Calu3 (cell line): ENCODE results near the gene PRG3. TPM values are rescaled to one million over a fixed set of nuclear protein-coding genes. Genes with fewer than 3 reads are reported as not detected.
A peak's percentile ranks its signal among the peaks of the same experiment; 100 is the strongest.
"Not testable (repeated sequence)": the region's sequence is repeated elsewhere in the genome, so short reads cannot be mapped to it uniquely, and the experiment has no call there.

Experiments
- BruUV-seq: library from RNA; stranded (reverse); fragments of 400-500 nt; replicated peaks from 2 replicates; lab custom pipeline; 2021; lab: Mats Ljungman, UMichigan
- CTCF ChIA-PET: fragments of 300-600 bp; sonication (Branson Sonifier 250); formaldehyde crosslinking; loops from one replicate; lab custom pipeline; 2022; ENCODE audit warnings: antibody characterized with exemption; lab: Charles Lee
- DNase-seq: peaks from one replicate; pipeline ENCODE4 v3.0.0; 2022
- H3K27ac Mint-ChIP-seq: one replicate; pipeline ENCODE4 v1.8.0; 2022; ENCODE audit warnings: mixed read lengths; ENCODE audit not compliant: unreplicated experiment
- H3K27me3 Mint-ChIP-seq: one replicate; pipeline ENCODE4 v1.8.0; 2022; ENCODE audit warnings: mixed read lengths; ENCODE audit not compliant: unreplicated experiment
- H3K36me3 Mint-ChIP-seq: one replicate; pipeline ENCODE4 v1.8.0; 2022; ENCODE audit warnings: mild to moderate bottlenecking, moderate library complexity, mixed read lengths; ENCODE audit not compliant: insufficient read depth, unreplicated experiment
- H3K4me1 Mint-ChIP-seq: one replicate; pipeline ENCODE4 v1.8.0; 2022; ENCODE audit warnings: mild to moderate bottlenecking, low read depth, mixed read lengths; ENCODE audit not compliant: unreplicated experiment
- H3K4me3 Mint-ChIP-seq: one replicate; pipeline ENCODE4 v1.8.0; 2022; ENCODE audit warnings: mild to moderate bottlenecking, low read depth, moderate library complexity, mixed read lengths; ENCODE audit not compliant: unreplicated experiment
- H3K9me3 Mint-ChIP-seq: one replicate; pipeline ENCODE4 v1.8.0; 2022; ENCODE audit warnings: low read depth, mixed read lengths; ENCODE audit not compliant: unreplicated experiment
- intact Hi-C: fragments of 100-400 bp; cut with micrococcal nuclease; formaldehyde crosslinking; loops from one replicate; pipeline ENCODE4 v1.10.0; 2022; ENCODE audit not compliant: unreplicated experiment
- total RNA-seq: library from RNA; stranded (reverse); gene quantifications from 2 replicates; pipeline ENCODE4 v1.2.3, GENCODE V29; 2022
- TF ChIP-seq, protein P1 (sequence below): fragments of 200-600 bp; IDR thresholded peaks from one replicate; pipeline ENCODE4 v1.8.0; 2022; ENCODE audit warnings: antibody characterized with exemption; ENCODE audit not compliant: unreplicated experiment

Gene PRG3
- total RNA-seq, 1 experiment from 2014 or later, result not detected

DNA sequence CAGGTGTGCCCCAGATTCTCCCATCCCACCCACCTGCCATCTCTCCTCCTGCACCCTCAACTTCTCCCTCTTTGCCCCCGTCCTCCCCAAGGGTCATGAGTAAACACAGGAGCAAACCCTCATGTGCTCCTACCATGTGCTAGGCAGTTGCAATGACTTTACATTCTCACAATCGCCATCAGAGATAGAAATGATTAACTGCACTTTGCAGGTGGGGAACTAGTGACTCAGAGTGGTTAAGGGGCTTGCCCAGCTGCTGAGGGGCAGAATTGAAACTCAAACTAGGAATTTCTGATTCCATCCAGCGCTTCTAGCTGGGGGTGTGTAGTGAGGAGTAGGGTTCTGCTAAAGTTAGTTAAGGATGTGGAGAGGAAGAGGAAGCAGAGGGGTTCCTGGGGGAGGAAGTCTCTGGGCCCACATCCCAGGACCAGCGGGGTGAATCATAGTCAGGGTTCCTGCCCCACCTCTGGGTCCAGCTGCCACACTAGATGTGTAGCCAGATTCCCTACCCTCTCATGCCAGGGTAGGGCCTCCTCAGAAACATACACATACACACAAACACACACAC is 25.5 kb upstream of the PRG3 start:
- no peaks in the 10 kb centered on the region for H3K27me3 Mint-ChIP-seq
- intact Hi-C loops, result no loop called here
- TF ChIP-seq, protein P1, sequence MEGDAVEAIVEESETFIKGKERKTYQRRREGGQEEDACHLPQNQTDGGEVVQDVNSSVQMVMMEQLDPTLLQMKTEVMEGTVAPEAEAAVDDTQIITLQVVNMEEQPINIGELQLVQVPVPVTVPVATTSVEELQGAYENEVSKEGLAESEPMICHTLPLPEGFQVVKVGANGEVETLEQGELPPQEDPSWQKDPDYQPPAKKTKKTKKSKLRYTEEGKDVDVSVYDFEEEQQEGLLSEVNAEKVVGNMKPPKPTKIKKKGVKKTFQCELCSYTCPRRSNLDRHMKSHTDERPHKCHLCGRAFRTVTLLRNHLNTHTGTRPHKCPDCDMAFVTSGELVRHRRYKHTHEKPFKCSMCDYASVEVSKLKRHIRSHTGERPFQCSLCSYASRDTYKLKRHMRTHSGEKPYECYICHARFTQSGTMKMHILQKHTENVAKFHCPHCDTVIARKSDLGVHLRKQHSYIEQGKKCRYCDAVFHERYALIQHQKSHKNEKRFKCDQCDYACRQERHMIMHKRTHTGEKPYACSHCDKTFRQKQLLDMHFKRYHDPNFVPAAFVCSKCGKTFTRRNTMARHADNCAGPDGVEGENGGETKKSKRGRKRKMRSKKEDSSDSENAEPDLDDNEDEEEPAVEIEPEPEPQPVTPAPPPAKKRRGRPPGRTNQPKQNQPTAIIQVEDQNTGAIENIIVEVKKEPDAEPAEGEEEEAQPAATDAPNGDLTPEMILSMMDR, result no peak
- no peaks in the 10 kb centered on the region for H3K9me3 Mint-ChIP-seq
- H3K36me3 Mint-ChIP-seq, result peaks cover 35% of the 10 kb centered on the region
- H3K27ac Mint-ChIP-seq, result peak overlapping the region; percentile 66
- BruUV-seq, result no TSS peak
- CTCF ChIA-PET, result no interaction called here
- DNase-seq, result no peak
- H3K4me1 Mint-ChIP-seq, result peaks cover 20% of the 10 kb centered on the region
- no peak overlapping the region for H3K4me3 Mint-ChIP-seq

DNA sequence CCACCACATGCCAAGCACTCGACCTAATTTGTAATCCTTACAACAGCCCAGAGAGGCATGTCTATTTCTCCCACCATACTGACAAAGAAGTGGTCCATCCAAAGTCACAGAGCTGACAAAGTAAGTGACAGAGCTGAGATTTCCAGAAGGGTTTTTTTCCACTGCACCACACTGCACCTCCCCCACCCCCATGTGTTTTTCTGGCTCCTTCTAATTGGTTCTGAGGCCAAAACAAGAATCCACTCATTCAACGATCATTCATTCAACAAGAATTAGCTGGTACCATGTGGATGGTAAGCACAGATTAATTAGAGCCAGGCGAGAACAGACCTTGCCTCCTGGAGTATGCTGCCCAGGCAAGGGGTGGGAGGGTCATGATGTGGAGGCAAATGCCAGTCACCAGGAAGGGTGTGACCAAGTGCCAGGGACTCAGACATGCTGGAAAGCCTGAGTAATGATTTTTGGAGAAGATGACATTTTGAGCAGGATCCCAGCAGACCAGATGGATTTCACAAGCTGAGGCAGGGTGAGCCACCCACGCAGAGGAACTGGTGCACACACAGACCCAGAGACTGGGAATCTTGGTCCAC is 24.4 kb upstream of the PRG3 start:
- intact Hi-C loops, result no loop called here
- CTCF ChIA-PET, result no interaction called here
- no TSS peak for BruUV-seq

DNA sequence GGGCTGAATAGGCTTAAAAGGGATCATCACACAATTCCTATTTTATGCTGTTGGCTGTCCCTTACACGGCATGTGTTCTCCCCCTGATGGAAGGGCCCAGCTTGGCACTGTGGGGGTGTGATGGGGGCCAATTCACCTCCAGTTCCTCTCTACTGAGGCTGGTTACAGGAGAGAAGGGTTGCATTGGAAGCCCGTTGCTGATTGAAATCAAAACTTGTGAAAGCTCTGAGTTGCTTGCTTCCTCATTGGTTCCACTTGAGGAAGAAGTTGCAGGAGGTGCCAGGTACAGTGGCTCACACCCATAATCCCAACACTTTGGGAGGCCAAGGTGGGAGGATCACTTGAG is 22.8 kb upstream of the PRG3 start:
- H3K27ac Mint-ChIP-seq, result no peak overlapping the region
- H3K36me3 Mint-ChIP-seq, result peaks cover 22% of the 10 kb centered on the region
- peaks cover 20% of the 10 kb centered on the region for H3K4me1 Mint-ChIP-seq
- intact Hi-C loops, result no loop called here
- CTCF ChIA-PET, result no interaction called here
- H3K4me3 Mint-ChIP-seq, result no peak overlapping the region
- TF ChIP-seq, protein P1, result no peak
- H3K9me3 Mint-ChIP-seq, result no peaks in the 10 kb centered on the region
- H3K27me3 Mint-ChIP-seq, result no peaks in the 10 kb centered on the region
- BruUV-seq, result no TSS peak
- DNase-seq, result no peak

More for the DNA sequence above, 24.4 kb upstream of the PRG3 start:
- Mint-ChIP-seq H3K36me3 (peaks cover 29% of the 10 kb centered on the region), H3K27ac (peak overlapping the region; percentile 66), H3K9me3 (no peaks in the 10 kb centered on the region), H3K4me1 (peaks cover 20% of the 10 kb centered on the region), H3K27me3 (no peaks in the 10 kb centered on the region), H3K4me3 (no peak overlapping the region)
- DNase-seq, result no peak
- TF ChIP-seq, protein P1, result no peak

DNA sequence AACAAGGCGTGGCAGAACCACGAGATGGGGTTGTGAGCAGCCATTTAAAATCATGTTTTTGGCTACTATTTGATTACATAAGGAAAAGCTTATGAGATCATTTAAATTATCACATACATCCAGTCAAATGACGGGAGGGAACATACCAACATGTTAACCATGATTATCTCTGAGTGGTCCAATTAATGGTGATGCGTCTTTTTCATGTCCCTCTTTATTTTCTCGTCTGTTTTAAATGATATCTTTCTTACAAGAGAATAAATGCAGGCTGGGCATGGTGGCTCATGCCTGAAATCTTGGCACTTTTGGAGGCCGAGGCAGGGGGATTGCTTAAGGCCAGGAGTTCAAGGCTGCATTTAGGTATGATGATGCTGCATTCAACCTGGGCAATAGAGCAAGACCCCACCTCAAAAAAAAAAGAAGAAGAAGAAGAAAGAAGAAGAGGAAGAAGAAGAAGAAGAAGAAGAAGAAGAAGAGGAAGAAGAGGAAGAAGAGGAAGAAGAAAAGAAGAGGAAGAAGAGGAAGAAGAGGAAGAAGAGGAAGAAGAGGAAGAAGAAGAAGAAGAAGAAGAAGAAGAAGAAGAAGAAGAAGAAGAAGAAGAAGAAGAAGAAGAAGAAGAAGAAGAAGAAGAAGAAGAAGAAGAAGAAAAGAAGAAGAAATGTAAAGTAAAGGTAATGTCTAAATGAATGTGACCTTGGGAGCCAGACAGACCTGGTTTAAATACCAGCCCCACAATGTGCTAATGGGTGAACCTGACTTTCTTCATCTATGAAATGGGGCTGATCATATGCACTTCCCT is 22.3 kb upstream of the PRG3 start:
- H3K27ac Mint-ChIP-seq, BruUV-seq, CTCF ChIA-PET, H3K9me3 Mint-ChIP-seq, DNase-seq, intact Hi-C loops, H3K4me3 Mint-ChIP-seq, H3K27me3 Mint-ChIP-seq: not testable (repeated sequence)
- H3K36me3 Mint-ChIP-seq, result peaks cover 22% of the 10 kb centered on the region
- peaks cover 20% of the 10 kb centered on the region for H3K4me1 Mint-ChIP-seq
